Fibroblast of lung (primary cell): ENCODE data around the gene ERFL. TPM values are rescaled to one million over a fixed set of nuclear protein-coding genes. Genes with fewer than 3 reads are reported as not detected.

Source experiments
- DNase-seq, 2 donors: peaks; one replicate each; pipeline versions ENCODE4 v3.0.0 to v3.0.0-alpha.2; 2010; ENCODE audit warnings: low read depth in 2 of 2
- H2AFZ ChIP-seq: 2 replicates; pipeline ENCODE4 v1.5.1; 2012; ENCODE audit warnings: low read length, control low read depth, inconsistent platforms
- H3K27ac ChIP-seq: 2 replicates; pipeline ENCODE4 v1.5.1; 2011; ENCODE audit warnings: low read length, control low read depth; ENCODE audit not compliant: insufficient read depth
- H3K27me3 ChIP-seq: 2 replicates; pipeline ENCODE4 v1.5.1; 2011; ENCODE audit warnings: mild to moderate bottlenecking, low read length; ENCODE audit not compliant: control insufficient read depth, insufficient read depth
- H3K36me3 ChIP-seq: 2 replicates; pipeline ENCODE4 v1.5.1; 2011; ENCODE audit warnings: low read length; ENCODE audit not compliant: control insufficient read depth, insufficient read depth
- H3K4me1 ChIP-seq: 2 replicates; pipeline ENCODE4 v1.5.1; 2011; ENCODE audit warnings: low read length; ENCODE audit not compliant: control insufficient read depth, insufficient read depth; ENCODE audit errors: extremely low read depth
- H3K4me2 ChIP-seq: 2 replicates; pipeline ENCODE4 v1.5.1; 2011; ENCODE audit warnings: low read length, control low read depth; ENCODE audit not compliant: insufficient read depth; ENCODE audit errors: extremely low read depth
- H3K4me3 ChIP-seq, 4 experiments: fragments of 200-600 bp in 1 of 4; sonication (generic) in 1 of 4; replicated peaks in 1 of 4; 2 replicates each; pipeline ENCODE4 v1.5.1; 2011 to 2016; ENCODE audit warnings: low read length in 4 of 4, low read depth in 3 of 4, mild to moderate bottlenecking in 3 of 4, control low read depth in 2 of 4, inconsistent platforms in 1 of 4, mixed read lengths in 1 of 4; ENCODE audit not compliant: insufficient read depth in 1 of 4; ENCODE audit errors: control extremely low read depth in 1 of 4
- H3K79me2 ChIP-seq: 2 replicates; pipeline ENCODE4 v1.5.1; 2012; ENCODE audit warnings: mild to moderate bottlenecking, low read length, inconsistent platforms; ENCODE audit not compliant: control insufficient read depth, insufficient read depth
- H3K9ac ChIP-seq: 2 replicates; pipeline ENCODE4 v1.5.1; 2011; ENCODE audit warnings: mild to moderate bottlenecking, low read length, control low read depth; ENCODE audit not compliant: insufficient read depth
- H3K9me3 ChIP-seq: 2 replicates; pipeline ENCODE4 v1.5.1; 2012; ENCODE audit warnings: low read depth, low read length; ENCODE audit not compliant: control insufficient read depth, insufficient read depth
- H4K20me1 ChIP-seq: 2 replicates; pipeline ENCODE4 v1.5.1; 2011; ENCODE audit warnings: low read length; ENCODE audit not compliant: control insufficient read depth, insufficient read depth; ENCODE audit errors: extremely low read depth
- CTCF ChIP-seq, 2 donors: IDR thresholded peaks in 1 of 2; conservative IDR thresholded peaks in 1 of 2; 1 replicate in 1 of 2; 2 replicates in 1 of 2; pipeline ENCODE4 v1.5.1; 2011 to 2012; ENCODE audit warnings: low read length in 2 of 2, control low read depth in 1 of 2, inconsistent platforms in 1 of 2, low read depth in 1 of 2, mild to moderate bottlenecking in 1 of 2
- EZH2 ChIP-seq: IDR thresholded peaks from 2 replicates; pipeline ENCODE4 v1.5.1; 2012; ENCODE audit warnings: low read length, control low read depth, mild to moderate bottlenecking; ENCODE audit errors: missing control alignments
- polyA plus RNA-seq, 2 donors: library from polyadenylated mRNA; depleted of rRNA in 1 of 2; stranded (reverse) in 1 of 2; unstranded in 1 of 2; fragments of >200 nt; gene quantifications; 2 replicates each; pipeline ENCODE4 v1.2.1, GENCODE V29; 2011 to 2012; ENCODE audit warnings: missing spikeins in 1 of 2
- total RNA-seq: library from RNA; depleted of rRNA; stranded (reverse); fragments of >200 nt; gene quantifications from 2 replicates; pipeline ENCODE4 v1.2.1, GENCODE V29; 2014

ERFL gene
- total and polyA plus RNA-seq, 2 donors (not counting 1 experiment from before 2014, with no cell fraction given), result under 0.01 to 0.03 TPM

- H3K27me3 ChIP-seq, result no peaks in the 10 kb centered on the region
- H3K4me2 ChIP-seq, result no peak overlapping the region
- TF ChIP-seq CTCF (conservative IDR thresholded peaks at IDR 0.05 in 1 of 2, IDR thresholded peaks at IDR 0.05 in 1 of 2; ENCODE audit: low read depth in 1 of 2, low read length in 2 of 2) (no peak), EZH2 (no peak)
- no peaks in the 10 kb centered on the region for H3K9me3 ChIP-seq
- no peak overlapping the region for H3K4me3 ChIP-seq
- no peaks in the 10 kb centered on the region for H4K20me1 ChIP-seq
- H3K27ac ChIP-seq, result no peak overlapping the region
- no peak overlapping the region for H3K9ac ChIP-seq
- peaks cover 2% of the 10 kb centered on the region for H3K4me1 ChIP-seq
- peaks cover 28% of the 10 kb centered on the region for H3K36me3 ChIP-seq
- no peak for DNase-seq
- H2AFZ ChIP-seq, result no peak overlapping the region
- H3K79me2 ChIP-seq, result no peaks in the 10 kb centered on the region
Measured at GRCh38 chr19:41903193-41903953, 24.9 kb downstream of the ERFL start.

DNA sequence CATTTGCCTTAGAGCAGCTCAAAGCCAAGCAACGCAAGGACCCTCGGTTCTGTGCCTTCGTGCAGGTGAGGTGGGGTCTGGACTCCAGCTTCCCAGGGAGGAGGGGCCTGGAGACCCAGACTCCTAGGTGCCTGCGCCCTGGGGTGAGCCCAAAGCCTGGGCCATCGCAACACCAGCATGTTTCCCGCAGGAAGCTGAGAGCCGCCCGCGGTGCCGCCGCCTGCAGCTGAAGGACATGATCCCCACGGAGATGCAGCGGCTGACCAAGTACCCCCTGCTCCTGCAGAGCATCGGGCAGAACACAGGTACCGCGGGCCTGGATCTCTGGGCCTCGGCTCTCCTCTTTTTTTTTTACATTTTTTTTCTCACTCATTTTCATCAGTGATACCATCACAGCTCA is 25.7 kb downstream of the ERFL start:
- Histone ChIP-seq H3K4me2 (no peak overlapping the region), H3K36me3 (peaks cover 32% of the 10 kb centered on the region), H3K9me3 (no peaks in the 10 kb centered on the region), H3K4me1 (peaks cover 2% of the 10 kb centered on the region), H4K20me1 (no peaks in the 10 kb centered on the region), H3K27me3 (no peaks in the 10 kb centered on the region), H3K9ac (no peak overlapping the region), H3K27ac (no peak overlapping the region), H3K79me2 (no peaks in the 10 kb centered on the region), H3K4me3 (no peak overlapping the region), H2AFZ (no peak overlapping the region)
- no peak for DNase-seq
- TF ChIP-seq CTCF (conservative IDR thresholded peaks at IDR 0.05 in 1 of 2, IDR thresholded peaks at IDR 0.05 in 1 of 2; ENCODE audit: low read depth in 1 of 2, low read length in 2 of 2) (no peak), EZH2 (no peak)

DNA sequence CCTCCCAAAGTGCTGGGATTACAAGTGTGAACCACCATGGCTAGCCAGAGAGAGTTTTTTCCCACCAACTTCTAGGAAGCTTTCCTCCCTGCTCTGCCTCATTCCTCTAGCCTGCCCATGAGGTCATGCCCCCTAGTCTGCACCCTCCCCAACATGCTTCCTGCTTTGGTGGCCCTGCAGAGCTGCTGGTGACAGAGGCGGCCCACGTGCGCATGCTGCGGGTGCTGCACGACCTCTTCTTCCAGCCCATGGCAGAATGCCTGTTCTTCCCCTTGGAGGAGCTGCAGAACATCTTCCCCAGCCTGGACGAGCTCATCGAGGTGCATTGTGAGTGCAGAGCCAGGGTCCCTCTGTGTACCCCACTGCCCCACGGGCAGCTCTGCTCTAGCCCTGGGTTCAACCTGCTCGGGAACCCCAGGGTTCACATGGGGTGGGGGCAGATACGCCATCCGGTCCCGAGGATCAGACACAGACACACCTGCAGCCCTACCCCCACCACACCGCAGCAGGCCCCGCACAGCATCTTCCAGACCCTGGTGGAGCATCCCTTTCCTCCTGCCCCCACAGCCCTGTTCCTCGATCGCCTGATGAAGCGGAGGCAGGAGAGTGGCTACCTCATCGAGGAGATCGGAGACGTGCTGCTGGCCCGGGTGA is 26.4 kb downstream of the ERFL start:
- Histone ChIP-seq H3K79me2 (no peaks in the 10 kb centered on the region), H3K27ac (no peak overlapping the region), H3K9me3 (no peaks in the 10 kb centered on the region), H3K4me1 (peaks cover 2% of the 10 kb centered on the region), H2AFZ (no peak overlapping the region), H3K4me2 (no peak overlapping the region), H3K9ac (no peak overlapping the region), H3K27me3 (no peaks in the 10 kb centered on the region), H4K20me1 (no peaks in the 10 kb centered on the region), H3K4me3 (no peak overlapping the region), H3K36me3 (peaks cover 33% of the 10 kb centered on the region)
- DNase-seq, result no peak
- TF ChIP-seq CTCF (conservative IDR thresholded peaks at IDR 0.05 in 1 of 2, IDR thresholded peaks at IDR 0.05 in 1 of 2; ENCODE audit: low read depth in 1 of 2, low read length in 2 of 2), result no peak
- TF ChIP-seq EZH2, result no peak
